ENCODE data around the gene TSPAN9. TPM values are rescaled to one million over a fixed set of nuclear protein-coding genes. Genes with fewer than 3 reads are reported as not detected.

Gene TSPAN9
- polyA plus RNA-seq, 1 of the 3 experiments (the other 2 are of a cell fraction), result 34.9 TPM

GRCh38 chr12:3136641-3137267 is 59.6 kb downstream of the TSPAN9 start:
- Histone ChIP-seq H3K27me3 (ENCODE audit: insufficient read depth) (no peaks in the 10 kb centered on the region), H3K27ac (ENCODE audit: low read depth in 2 of 2, low read length in 1 of 2) (no peak overlapping the region), H3K4me1 (ENCODE audit: control insufficient read depth in 1 of 2, insufficient read depth in 2 of 2, low read depth in 1 of 2, low read length in 1 of 2) (peaks cover 13 to 22% of the 10 kb centered on the region in 2 experiments; a peak in 3 of 4 replicates), H4K20me1 (ENCODE audit: insufficient read depth) (peaks cover 3% of the 10 kb centered on the region; the same call in 1 of the 2 replicates), H3K9me3 (no peaks in the 10 kb centered on the region), H3K4me3 (ENCODE audit: low read depth in 2 of 2, low read length in 1 of 2) (no peak overlapping the region), H3K79me2 (ENCODE audit: insufficient read depth) (no peaks in the 10 kb centered on the region), H3K9me2 (no peaks in the 10 kb centered on the region), H3F3A (replicated peaks; ENCODE audit: insufficient read depth) (no peaks in the 10 kb centered on the region), H3K4me2 (no peak overlapping the region), H2AFZ (ENCODE audit: low read depth) (no peak overlapping the region), H3K9ac (no peak overlapping the region), H3K36me3 (replicated peaks in 1 of 2; ENCODE audit: control insufficient read depth in 1 of 2, insufficient read depth in 2 of 2, low read length in 1 of 2) (no peaks in the 10 kb centered on the region)
- ChIA-PET CTCF (interaction anchor here (0.8 to 16.7 kb wide), 26 partner anchors 9 to 668 kb away, joined by 3 to 368 read pairs (median 6); no protein-coding TSS in a partner anchor), POLR2A (no interaction called here)
- 99% methylated on average over 6 of the region's 12 CpGs for WGBS (ENCODE audit: low lambda C conversion rate)
- TF ChIP-seq FOSL2 (IDR thresholded peaks at IDR 0.05; ENCODE audit: borderline replicate concordance, low read depth), result no peak
- no peak for TF ChIP-seq USF2 (IDR thresholded peaks at IDR 0.05; ENCODE audit: borderline replicate concordance, low read depth, low read length)
- no peak for TF ChIP-seq TCF12 (IDR thresholded peaks at IDR 0.05)
- TF ChIP-seq CHD2 (IDR thresholded peaks at IDR 0.05; ENCODE audit: low read length, partially characterized antibody), result no peak
- TF ChIP-seq GATA2 (CRISPR knock-in tag; IDR thresholded peaks at IDR 0.05), result no peak
- no peak for DNase-seq

DNA sequence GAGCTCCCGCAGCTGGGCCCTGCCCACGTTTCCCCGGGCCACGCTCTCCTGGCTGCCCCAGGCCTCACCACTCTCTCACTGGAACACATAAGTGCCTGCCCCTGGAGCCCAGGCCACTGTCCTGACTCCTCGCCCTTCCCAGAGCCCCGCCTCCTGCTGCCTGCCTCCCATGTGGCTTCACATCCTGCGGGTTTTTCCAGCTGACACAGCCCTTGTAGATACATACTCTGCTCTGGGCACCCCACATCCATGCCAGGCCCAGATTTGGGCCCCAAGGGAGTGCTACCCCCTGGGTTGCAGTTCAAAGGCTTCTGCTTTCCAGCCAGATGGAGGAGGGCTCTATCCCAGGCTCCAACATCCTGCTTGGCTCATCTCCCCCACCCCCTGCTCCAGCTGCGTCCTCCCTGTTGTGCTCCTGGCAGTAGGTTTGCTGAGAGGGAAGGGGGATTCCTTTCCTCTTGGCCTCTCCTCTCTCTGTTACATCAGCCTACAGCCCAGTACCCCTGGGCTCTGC is 60.1 kb downstream of the TSPAN9 start:
- Histone ChIP-seq H3K4me3 (ENCODE audit: low read depth in 2 of 2, low read length in 1 of 2) (no peak overlapping the region), H3K9me2 (no peaks in the 10 kb centered on the region), H3K27me3 (ENCODE audit: insufficient read depth) (no peaks in the 10 kb centered on the region), H3K36me3 (replicated peaks in 1 of 2; ENCODE audit: control insufficient read depth in 1 of 2, insufficient read depth in 2 of 2, low read length in 1 of 2) (no peaks in the 10 kb centered on the region), H3K27ac (ENCODE audit: low read depth in 2 of 2, low read length in 1 of 2) (no peak overlapping the region), H3K9ac (no peak overlapping the region), H3F3A (replicated peaks; ENCODE audit: insufficient read depth) (no peaks in the 10 kb centered on the region), H3K4me2 (no peak overlapping the region), H3K79me2 (ENCODE audit: insufficient read depth) (no peaks in the 10 kb centered on the region), H4K20me1 (ENCODE audit: insufficient read depth) (peaks cover 3% of the 10 kb centered on the region; the same call in 1 of the 2 replicates), H2AFZ (ENCODE audit: low read depth) (no peak overlapping the region), H3K4me1 (ENCODE audit: control insufficient read depth in 1 of 2, insufficient read depth in 2 of 2, low read depth in 1 of 2, low read length in 1 of 2) (peaks cover 13 to 22% of the 10 kb centered on the region in 2 experiments; a peak in 3 of 4 replicates), H3K9me3 (no peaks in the 10 kb centered on the region)
- TF ChIP-seq, protein P1, sequence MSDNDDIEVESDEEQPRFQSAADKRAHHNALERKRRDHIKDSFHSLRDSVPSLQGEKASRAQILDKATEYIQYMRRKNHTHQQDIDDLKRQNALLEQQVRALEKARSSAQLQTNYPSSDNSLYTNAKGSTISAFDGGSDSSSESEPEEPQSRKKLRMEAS (IDR thresholded peaks at IDR 0.05; ENCODE audit: low read depth), result 0 out of 2 replicates have a peak, but pooled peaks have one; percentile 36
- TF ChIP-seq MXI1 (IDR thresholded peaks at IDR 0.05; ENCODE audit: low read depth, low read length) (0 out of 2 replicates have a peak, but pooled peaks have one; percentile 17), YY1 (IDR thresholded peaks at IDR 0.05; ENCODE audit: low read depth) (no peak)
- POLR2A ChIA-PET, result no interaction called here
- peak; percentile 57 for DNase-seq
- CTCF ChIA-PET, result interaction anchor here (1.2 to 16.7 kb wide), 12 partner anchors 9 to 160 kb away, joined by 3 to 368 read pairs (median 22); no protein-coding TSS in a partner anchor
- 77% methylated on average over 8 of the region's 8 CpGs for WGBS (ENCODE audit: low lambda C conversion rate)

Data from SK-N-SH (cell line).